ENCODE results near the gene FOXO3. TPM values are rescaled to one million over a fixed set of nuclear protein-coding genes. Genes with fewer than 3 reads are reported as not detected.

The FOXO3 gene
- total RNA-seq, 1 donor: 63.6 TPM

GRCh38 chr6:108616973-108617372, 56.3 kb downstream of the FOXO3 start:
- no peaks in the 10 kb centered on the region for H3K27me3 ChIP-seq (ENCODE audit: insufficient read depth, low read length)
- H3K4me3 ChIP-seq (ENCODE audit: low read length): no peak overlapping the region
- peaks cover 40% of the 10 kb centered on the region for H3K4me1 ChIP-seq (ENCODE audit: insufficient read depth, low read length)

GRCh38 chr6:108618623-108619152, 58.0 kb downstream of the FOXO3 start:
- Histone ChIP-seq H3K9me3 (ENCODE audit: low read depth, low read length) (no peaks in the 10 kb centered on the region), H3K4me3 (ENCODE audit: low read length) (no peak overlapping the region), H3K27me3 (ENCODE audit: insufficient read depth, low read length) (no peaks in the 10 kb centered on the region), H3K4me1 (ENCODE audit: insufficient read depth, low read length) (peaks cover 56% of the 10 kb centered on the region)

More at GRCh38 chr6:108616973-108617372, 56.3 kb downstream of the FOXO3 start:
- H3K9me3 ChIP-seq (ENCODE audit: low read depth, low read length): peaks cover 10% of the 10 kb centered on the region

GRCh38 chr6:108619431-108620197, 58.9 kb downstream of the FOXO3 start:
- H3K9me3 ChIP-seq (ENCODE audit: low read depth, low read length): no peaks in the 10 kb centered on the region
- no peak overlapping the region for H3K4me3 ChIP-seq (ENCODE audit: low read length)
- H3K27me3 ChIP-seq (ENCODE audit: insufficient read depth, low read length): no peaks in the 10 kb centered on the region
- H3K4me1 ChIP-seq (ENCODE audit: insufficient read depth, low read length): peaks cover 56% of the 10 kb centered on the region

GRCh38 chr6:108621117-108621516, 60.4 kb downstream of the FOXO3 start:
- Histone ChIP-seq H3K27me3 (ENCODE audit: insufficient read depth, low read length) (no peaks in the 10 kb centered on the region), H3K4me3 (ENCODE audit: low read length) (no peak overlapping the region), H3K4me1 (ENCODE audit: insufficient read depth, low read length) (peaks cover 56% of the 10 kb centered on the region), H3K9me3 (ENCODE audit: low read depth, low read length) (no peaks in the 10 kb centered on the region)

GRCh38 chr6:108622641-108623298, 62.1 kb downstream of the FOXO3 start:
- no peaks in the 10 kb centered on the region for H3K9me3 ChIP-seq (ENCODE audit: low read depth, low read length)
- peaks cover 55% of the 10 kb centered on the region for H3K4me1 ChIP-seq (ENCODE audit: insufficient read depth, low read length)
- no peaks in the 10 kb centered on the region for H3K27me3 ChIP-seq (ENCODE audit: insufficient read depth, low read length)
- H3K4me3 ChIP-seq (ENCODE audit: low read length): no peak overlapping the region

- Histone ChIP-seq H3K4me1 (ENCODE audit: insufficient read depth, low read length) (peaks cover 49% of the 10 kb centered on the region), H3K27me3 (ENCODE audit: insufficient read depth, low read length) (no peaks in the 10 kb centered on the region), H3K4me3 (ENCODE audit: low read length) (no peak overlapping the region), H3K9me3 (ENCODE audit: low read depth, low read length) (no peaks in the 10 kb centered on the region)
These were observed 63.3 kb downstream of the FOXO3 start for GRCh38 chr6:108623995-108624394.

GRCh38 chr6:108625581-108625980, 64.9 kb downstream of the FOXO3 start:
- H3K27me3 ChIP-seq (ENCODE audit: insufficient read depth, low read length): no peaks in the 10 kb centered on the region
- H3K9me3 ChIP-seq (ENCODE audit: low read depth, low read length): no peaks in the 10 kb centered on the region
- no peak overlapping the region for H3K4me3 ChIP-seq (ENCODE audit: low read length)
- H3K4me1 ChIP-seq (ENCODE audit: insufficient read depth, low read length): peaks cover 55% of the 10 kb centered on the region

- H3K9me3 ChIP-seq (ENCODE audit: low read depth, low read length): no peaks in the 10 kb centered on the region
- H3K27me3 ChIP-seq (ENCODE audit: insufficient read depth, low read length): no peaks in the 10 kb centered on the region
- no peak overlapping the region for H3K4me3 ChIP-seq (ENCODE audit: low read length)
- peaks cover 52% of the 10 kb centered on the region for H3K4me1 ChIP-seq (ENCODE audit: insufficient read depth, low read length)
These were observed 66.1 kb downstream of the FOXO3 start for GRCh38 chr6:108626777-108627176.

- H3K4me3 ChIP-seq (ENCODE audit: low read length): no peak overlapping the region
- no peaks in the 10 kb centered on the region for H3K27me3 ChIP-seq (ENCODE audit: insufficient read depth, low read length)
- no peaks in the 10 kb centered on the region for H3K9me3 ChIP-seq (ENCODE audit: low read depth, low read length)
- peaks cover 41% of the 10 kb centered on the region for H3K4me1 ChIP-seq (ENCODE audit: insufficient read depth, low read length)
These were observed 67.2 kb downstream of the FOXO3 start for GRCh38 chr6:108627692-108628550.

- H3K4me3 ChIP-seq (ENCODE audit: low read length): no peak overlapping the region
- H3K4me1 ChIP-seq (ENCODE audit: insufficient read depth, low read length): peaks cover 37% of the 10 kb centered on the region
- no peaks in the 10 kb centered on the region for H3K27me3 ChIP-seq (ENCODE audit: insufficient read depth, low read length)
- H3K9me3 ChIP-seq (ENCODE audit: low read depth, low read length): no peaks in the 10 kb centered on the region
These were observed 69.5 kb downstream of the FOXO3 start for GRCh38 chr6:108630050-108630714.

GRCh38 chr6:108632441-108632840, 71.7 kb downstream of the FOXO3 start:
- Histone ChIP-seq H3K27me3 (ENCODE audit: insufficient read depth, low read length) (no peaks in the 10 kb centered on the region), H3K4me1 (ENCODE audit: insufficient read depth, low read length) (peaks cover 40% of the 10 kb centered on the region), H3K9me3 (ENCODE audit: low read depth, low read length) (no peaks in the 10 kb centered on the region)

GRCh38 chr6:108633436-108633835, 72.7 kb downstream of the FOXO3 start:
- Histone ChIP-seq H3K4me1 (ENCODE audit: insufficient read depth, low read length) (peaks cover 37% of the 10 kb centered on the region), H3K9me3 (ENCODE audit: low read depth, low read length) (no peaks in the 10 kb centered on the region), H3K27me3 (ENCODE audit: insufficient read depth, low read length) (no peaks in the 10 kb centered on the region), H3K4me3 (ENCODE audit: low read length) (no peak overlapping the region)

More at GRCh38 chr6:108632441-108632840, 71.7 kb downstream of the FOXO3 start:
- H3K4me3 ChIP-seq (ENCODE audit: low read length): no peak overlapping the region

GRCh38 chr6:108635505-108636226, 74.9 kb downstream of the FOXO3 start:
- Histone ChIP-seq H3K4me1 (ENCODE audit: insufficient read depth, low read length) (peaks cover 29% of the 10 kb centered on the region), H3K27me3 (ENCODE audit: insufficient read depth, low read length) (no peaks in the 10 kb centered on the region), H3K4me3 (ENCODE audit: low read length) (no peak overlapping the region), H3K9me3 (ENCODE audit: low read depth, low read length) (no peaks in the 10 kb centered on the region)

GRCh38 chr6:108637963-108638362, 77.2 kb downstream of the FOXO3 start:
- Histone ChIP-seq H3K4me3 (ENCODE audit: low read length) (no peak overlapping the region), H3K4me1 (ENCODE audit: insufficient read depth, low read length) (peaks cover 24% of the 10 kb centered on the region), H3K27me3 (ENCODE audit: insufficient read depth, low read length) (no peaks in the 10 kb centered on the region), H3K9me3 (ENCODE audit: low read depth, low read length) (no peaks in the 10 kb centered on the region)
